HG03280 (cell line): ENCODE results near the gene ICAM2.
"Not testable (repeated sequence)": the region's sequence is repeated elsewhere in the genome, so short reads cannot be mapped to it uniquely, and the experiment has no call there.

Experiments used
- ATAC-seq: cut with Tn5 transposase; IDR thresholded peaks from one replicate; pipeline ENCODE4 v1.9.1; 2021; ENCODE audit warnings: mild to moderate bottlenecking, moderate library complexity; ENCODE audit not compliant: unreplicated experiment

ICAM2 gene

DNA sequence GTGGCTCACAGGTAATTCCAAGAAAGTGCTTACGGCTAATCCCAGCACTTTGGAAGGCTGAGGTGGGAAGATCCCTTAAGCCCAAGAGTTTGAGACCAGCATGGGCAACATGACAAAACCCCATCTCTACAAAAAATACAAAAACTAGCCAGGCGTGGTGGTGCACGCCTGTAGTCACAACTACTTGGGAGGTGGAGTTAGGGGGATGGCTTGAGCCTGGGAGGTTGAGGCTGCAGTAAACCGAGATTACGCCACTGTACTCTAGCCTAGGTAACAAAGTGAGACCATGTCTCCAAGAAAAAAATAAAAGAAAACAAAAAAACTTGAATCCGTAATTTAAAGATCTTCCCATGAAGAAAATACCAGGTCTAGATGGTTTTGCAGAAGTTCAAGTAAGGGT lies 5.0 kb downstream of the ICAM2 start:
- ATAC-seq, result no peak

DNA sequence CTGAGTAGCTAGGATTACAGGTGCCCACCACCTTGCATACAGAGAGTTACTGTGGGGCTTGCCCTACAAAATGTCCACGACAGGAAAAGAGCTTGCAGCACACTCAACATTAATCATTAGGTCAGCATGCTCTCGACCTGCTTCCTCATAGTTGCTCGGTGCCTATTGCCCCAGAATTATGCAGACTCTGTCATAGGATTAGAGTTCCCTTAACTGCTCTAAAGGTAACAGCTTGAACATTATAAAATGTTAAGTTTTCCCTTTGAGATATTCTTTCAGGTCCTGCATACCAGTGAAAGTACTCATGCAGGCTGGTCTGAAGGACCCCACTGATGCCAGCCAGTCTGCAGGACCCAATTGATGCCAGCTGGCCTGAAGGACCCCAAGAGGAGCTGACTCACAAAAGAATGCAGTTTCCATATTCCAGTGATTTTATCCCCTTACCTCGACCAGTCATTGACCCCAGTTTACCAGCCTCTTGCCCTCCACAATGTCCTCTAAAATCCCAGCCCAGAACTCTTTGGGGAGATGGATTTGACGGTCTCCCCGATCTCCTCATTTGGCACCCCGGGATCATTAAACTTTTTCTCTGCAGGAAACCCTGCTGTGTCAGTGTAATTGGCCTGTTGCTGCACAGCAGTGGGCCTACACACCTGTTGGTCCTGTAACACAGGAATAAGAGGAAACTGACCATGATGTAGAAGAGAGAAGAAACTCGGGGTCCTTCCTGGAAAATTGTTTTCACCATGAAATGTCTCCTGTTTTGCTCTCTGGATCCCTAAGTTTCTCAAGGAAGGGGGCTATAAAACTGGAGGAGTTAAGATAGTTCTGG lies 10.6 kb downstream of the ICAM2 start:
- no peak for ATAC-seq

DNA sequence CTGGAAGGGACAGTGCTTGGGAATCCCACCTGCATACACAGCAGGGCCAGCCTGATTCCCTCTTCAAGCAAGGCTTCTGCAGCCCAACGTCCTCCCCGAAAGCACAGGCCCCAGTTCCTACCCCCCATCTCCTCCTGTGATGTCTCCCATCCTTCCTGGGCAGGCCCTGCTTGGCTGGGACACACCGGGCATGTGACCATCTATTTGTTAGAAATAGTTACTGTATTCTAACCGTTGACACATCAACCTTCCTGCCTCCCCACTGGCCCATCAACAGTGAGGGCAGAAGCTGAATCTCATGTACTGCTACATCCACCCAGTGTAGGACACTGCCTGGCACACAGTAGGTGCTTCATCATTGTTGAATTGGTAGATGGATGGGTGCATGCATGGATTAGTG lies 11.6 kb downstream of the ICAM2 start:
- no peak for ATAC-seq

DNA sequence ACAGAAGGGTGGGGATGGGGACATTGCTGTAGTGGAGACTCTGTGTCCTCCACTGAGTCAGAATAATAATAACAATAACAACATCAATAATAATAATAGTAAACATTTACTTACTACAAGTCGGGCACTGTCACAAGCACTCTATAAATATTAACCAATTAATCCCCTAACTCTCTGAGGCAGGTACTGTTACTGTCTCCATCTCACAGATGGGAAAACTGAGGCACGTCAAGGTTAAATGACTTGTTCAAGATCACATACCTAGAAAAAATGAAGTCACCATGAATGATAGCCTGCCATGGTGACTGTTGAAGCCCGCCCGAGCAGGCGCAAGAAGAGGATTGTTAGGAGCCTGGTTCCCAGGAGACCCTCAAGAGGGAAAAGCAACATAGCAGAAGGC lies 12.1 kb downstream of the ICAM2 start:
- ATAC-seq, result no peak

DNA sequence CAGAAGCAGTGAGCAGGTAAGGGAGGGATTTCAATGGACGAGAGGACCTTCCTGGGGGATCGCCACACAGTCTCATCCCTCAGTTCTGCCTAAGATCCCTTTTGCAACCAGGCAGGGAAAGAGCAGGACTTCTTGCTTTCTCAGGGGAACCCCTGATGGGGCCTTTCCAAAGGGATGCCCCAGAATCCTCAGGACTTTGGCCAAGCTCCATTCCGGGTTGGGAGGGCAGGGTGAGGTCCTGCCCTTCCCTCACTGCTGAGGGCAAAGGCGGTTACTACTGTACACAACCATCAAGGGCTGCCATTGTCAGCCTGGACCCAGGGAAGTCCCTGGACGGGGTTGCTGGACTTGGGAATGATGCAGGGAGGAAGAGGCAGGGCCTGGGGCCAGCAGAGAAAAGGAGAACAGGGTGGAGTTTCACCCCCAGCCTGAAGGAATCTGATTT lies 12.6 kb downstream of the ICAM2 start:
- ATAC-seq, result no peak

DNA sequence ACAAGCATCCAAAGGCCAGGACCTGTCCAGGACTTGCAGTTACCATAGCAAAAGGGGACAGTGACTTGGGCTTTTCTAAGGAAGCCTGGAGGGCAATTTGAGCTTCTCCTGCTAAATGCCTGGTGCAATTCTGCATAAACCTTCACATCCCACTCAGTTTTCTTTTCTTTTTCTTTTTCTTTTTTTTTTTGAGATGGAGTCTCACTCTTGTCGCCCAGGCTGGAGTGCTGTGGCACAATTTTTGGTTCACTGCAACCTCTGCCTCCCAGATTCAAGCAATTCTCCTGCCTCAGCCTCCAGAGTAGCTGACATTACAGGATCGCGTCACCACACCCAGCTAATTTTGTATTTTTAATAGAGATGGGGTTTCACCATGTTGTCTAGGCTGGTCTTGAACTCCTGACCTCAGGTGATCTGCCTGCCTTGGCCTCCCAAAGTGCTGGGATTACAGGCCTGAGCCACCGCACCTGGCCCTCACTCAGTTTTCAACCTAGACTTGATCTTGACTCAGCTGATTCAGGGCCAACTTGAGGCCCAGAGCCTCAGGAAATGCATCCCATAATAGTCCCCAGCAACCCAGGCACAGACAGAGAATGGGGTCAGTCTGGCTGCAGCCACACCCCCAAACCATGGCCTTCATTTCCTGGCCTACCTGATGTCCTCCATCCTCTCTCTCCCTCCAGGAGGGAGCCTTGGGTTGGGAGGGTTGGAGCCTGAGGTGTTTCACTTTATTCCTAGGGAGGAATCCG lies 13.2 kb downstream of the ICAM2 start:
- ATAC-seq, result not testable (repeated sequence)

DNA sequence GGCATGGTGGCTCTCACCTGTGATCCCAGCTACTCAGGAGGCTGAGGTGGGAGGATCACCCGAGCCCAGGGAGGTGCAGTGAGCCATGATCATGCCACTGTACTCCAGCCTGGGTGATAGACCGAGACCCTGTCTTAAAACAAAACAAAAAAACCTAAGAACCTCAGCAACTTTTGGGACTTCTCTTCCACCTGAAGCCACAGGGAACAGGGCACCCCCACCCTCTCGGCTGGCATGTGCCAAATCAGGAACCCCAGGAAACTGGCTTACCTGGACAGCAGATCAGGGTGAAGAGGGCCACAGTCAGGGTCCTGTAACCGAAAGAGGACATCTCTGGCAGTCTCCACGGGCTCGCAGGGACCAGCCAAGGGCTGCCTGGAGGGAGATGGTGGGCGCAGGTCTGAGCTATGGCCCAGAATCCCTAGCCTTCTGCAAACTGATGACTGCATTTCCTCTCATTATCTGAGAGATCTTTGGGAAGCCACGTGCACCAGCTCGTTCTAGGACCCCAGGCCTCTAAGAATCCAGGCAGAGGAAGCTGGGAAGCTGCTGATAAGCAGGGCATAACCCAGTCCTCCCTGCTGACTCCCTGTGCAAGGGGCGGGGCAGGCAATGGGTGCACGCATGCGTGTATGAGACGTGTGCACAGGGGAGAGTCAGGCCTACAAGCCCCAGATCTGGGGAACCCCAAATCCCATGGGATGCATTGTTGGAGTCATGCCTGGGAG lies 13.9 kb downstream of the ICAM2 start:
- ATAC-seq, result no peak

DNA sequence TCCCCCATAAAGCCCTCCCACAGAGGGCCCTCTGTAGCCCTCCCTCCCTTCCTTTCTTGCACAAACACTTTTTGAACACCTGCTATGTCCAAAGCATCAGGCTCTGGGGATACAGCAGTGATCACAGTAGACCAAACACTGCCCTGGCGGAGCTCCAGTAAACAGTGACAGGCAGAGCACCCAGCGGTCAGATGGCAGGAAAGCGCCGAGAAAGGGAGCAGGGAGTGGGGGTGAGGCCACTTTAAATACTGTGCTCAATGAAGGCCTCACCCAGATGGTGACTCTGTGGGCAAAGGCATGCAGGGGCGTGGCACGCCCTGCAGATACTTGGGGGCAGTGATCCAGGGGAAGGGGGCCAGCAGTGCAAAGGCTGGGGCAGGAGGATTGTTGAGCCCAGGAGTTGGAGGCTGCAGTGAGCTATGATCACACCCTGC lies 14.7 kb downstream of the ICAM2 start:
- ATAC-seq, result no peak

DNA sequence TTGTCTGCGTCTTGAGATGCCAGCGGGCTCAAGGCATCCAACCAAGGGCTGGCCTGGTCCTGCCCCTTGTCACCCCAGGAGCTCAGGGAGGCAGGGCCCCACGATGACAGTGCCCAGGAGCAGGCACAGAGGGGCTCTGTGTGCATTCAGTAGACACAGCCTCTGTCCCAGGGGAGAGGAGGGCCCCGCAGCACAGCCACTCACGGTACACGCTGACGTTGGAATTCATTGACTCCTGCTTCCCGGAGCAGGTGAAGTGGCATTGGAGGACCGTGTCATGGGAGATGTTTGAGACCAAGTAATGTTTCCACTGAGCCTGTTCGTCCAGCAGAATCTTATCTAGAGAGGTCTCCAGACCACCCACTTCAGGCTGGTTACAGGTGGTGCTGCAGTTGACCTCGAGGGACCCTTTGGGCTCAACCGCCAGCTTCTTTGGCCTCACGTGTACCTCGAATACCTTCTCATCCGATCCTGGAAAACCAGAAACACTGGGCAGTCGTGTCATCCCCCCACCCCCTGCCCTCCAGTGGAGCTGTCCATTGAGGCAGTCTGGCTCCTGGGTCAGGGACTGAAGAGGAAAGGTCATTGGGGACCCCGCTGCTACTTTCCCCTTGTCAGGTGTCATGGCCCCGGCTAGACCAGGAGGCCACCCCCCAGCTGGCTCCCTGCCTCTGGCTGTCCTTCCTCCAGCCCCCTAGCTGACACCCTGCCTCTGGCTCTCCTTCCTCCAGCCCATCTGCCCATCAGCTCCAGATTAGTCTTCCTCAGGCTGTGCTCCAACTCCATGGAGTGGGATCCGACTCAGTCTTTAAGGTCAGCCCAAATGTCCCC lies 15.3 kb downstream of the ICAM2 start:
- ATAC-seq, result no peak

DNA sequence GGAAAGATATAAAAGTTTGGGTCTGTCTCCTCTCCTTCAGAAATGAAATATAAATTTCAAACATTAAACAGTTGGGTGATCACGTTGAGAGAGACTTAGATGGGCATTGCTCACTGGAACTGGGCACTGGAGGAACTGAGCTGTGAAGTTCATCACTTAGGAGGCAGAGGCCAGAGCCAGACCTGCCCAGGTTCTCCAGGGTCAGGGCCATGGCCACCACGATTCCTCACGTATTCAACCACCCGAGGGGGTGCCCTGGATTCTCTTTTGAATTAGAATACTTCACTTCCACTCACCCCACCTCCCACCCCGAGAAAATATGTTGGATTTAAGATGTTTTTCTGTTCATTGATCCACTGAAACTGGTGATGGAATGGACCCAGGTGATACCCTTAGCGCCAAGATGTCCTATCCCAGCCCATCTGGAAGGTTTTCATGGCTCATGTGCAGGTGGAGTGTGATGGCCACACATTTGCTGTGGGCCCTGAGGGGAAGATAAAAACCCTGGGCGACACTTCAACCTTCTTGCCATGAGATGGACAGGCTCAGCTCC lies 16.1 kb downstream of the ICAM2 start:
- ATAC-seq, result no peak

DNA sequence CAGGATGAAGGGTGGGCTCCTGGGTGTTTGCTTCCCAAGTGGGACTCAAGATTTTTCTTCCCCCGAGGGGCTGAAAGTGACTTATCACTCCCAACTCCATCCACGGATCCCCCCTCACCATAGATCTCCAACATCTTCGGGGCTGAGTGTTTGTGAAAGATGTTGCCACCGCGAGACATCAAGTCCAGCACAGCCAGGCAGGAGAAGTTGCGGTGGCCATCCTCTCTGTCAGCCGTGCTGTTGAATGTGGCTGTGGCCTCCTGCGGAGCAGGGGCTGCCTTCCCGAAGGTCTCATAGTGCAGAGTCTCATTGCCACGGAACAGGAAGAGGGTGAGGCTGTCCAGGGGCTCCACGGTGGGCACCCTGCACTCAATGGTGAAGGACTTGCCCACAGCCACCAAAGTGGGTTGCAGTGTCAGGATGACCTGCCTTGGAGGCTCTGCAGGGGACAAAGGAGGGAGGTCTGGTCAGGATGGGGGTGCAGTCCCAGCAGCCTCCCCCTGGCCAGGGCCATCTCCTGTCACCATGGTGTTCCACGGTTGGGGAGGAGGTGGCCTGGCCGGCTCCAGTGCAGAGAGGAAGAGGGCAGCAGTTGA lies 16.8 kb downstream of the ICAM2 start:
- no peak for ATAC-seq

DNA sequence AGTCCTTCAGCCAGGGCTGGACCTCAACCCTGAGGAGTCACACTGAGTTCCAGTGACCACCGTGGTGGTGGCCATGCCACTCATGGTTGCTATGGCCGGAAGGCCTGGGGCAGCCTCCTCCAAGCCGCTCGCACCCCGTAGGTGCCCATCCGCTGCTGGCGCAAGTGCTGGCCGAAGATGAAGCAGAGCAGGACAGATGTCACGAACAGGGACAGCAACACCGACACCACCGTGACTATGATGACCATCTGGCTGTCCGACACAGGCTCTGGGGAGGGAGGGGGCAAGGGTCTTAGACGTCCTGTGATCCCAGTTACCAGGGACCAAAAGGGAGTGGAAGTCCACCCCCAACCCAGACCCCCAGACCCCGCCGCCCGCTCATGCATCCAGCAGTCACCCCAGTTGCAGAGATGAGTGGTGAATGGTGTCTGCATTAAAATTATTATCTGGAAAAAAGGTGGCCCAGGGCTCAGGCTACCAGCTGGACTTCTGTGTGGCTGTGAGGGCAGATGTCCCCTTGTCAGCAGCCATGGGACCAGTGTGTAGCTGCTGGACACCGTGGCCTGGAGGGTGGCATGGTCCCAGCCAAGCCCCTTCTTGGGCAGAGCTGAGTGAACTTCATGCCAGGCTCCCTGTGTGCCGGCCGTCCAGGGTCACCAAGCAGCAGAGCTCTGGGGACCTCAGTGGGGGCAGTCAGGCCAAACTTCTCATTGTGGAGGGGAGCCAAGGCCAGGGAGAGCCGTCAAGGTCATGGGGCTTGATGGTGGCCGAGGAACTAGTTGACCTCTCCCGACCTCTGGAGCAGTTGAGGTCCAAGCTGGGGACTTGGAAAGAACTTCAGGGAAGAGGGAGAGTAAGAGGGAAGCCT lies 17.5 kb downstream of the ICAM2 start:
- no peak for ATAC-seq

DNA sequence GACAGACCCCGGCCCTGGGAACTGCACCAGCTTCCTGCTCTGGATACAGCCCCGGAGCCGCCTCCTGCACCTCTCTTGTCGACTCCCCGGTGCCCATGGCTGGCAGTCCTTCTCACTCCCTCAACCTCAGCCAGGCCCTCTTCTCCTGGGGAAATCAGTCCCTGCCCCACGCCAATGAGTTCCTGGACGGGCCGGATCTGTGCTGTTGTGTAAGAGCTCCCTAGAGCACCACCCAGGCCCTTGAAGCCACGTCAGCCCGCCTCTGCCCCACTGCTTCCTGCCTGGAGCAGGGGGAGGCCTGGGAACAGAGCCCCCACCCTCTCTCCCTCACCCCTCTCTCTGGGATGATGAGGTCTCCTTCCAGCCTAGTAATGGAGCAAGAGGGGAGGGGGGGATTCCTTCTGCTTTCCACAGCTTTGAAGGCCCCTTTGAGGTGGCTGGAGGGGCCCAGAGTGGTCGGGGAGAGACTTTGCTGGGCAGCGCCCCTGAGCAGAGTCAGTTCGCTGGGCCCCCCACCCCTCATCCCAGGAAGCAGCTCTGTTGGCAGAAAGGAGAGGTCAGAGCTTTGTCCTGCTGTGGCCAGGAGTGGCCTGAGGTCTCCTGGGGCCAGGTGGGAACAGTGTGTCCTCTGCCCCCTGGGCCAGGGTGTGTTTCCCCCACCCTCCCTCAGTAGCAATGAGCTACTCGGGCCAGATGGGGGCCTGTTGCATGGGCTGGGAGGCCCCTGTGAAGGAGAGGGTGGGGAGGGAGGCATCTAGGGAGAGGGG lies 18.5 kb downstream of the ICAM2 start:
- no peak for ATAC-seq

DNA sequence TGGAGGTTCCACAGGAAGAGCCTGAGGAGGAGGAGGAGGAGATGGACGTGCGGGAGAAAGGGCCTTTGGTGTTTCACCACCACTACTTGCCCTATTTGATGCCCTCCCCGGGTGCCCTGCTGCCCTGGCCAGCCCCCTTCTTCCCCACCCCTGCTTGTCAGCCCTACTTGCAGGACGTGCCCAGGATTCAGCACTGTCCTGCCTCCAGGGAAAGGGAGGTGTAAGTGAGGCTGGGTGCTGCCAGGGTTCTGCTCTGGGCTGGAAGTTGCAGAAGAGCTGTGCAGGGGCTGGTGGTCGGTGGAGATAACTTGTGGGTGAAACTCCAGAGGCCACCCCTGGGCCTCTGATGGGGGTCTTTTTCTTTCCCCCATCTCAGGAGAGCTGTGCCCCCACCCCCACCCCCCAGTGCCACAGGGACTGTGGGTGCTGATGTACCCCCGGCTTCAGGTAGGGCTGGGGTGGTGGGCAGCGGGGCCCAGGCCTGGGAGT lies 19.3 kb downstream of the ICAM2 start:
- no peak for ATAC-seq

DNA sequence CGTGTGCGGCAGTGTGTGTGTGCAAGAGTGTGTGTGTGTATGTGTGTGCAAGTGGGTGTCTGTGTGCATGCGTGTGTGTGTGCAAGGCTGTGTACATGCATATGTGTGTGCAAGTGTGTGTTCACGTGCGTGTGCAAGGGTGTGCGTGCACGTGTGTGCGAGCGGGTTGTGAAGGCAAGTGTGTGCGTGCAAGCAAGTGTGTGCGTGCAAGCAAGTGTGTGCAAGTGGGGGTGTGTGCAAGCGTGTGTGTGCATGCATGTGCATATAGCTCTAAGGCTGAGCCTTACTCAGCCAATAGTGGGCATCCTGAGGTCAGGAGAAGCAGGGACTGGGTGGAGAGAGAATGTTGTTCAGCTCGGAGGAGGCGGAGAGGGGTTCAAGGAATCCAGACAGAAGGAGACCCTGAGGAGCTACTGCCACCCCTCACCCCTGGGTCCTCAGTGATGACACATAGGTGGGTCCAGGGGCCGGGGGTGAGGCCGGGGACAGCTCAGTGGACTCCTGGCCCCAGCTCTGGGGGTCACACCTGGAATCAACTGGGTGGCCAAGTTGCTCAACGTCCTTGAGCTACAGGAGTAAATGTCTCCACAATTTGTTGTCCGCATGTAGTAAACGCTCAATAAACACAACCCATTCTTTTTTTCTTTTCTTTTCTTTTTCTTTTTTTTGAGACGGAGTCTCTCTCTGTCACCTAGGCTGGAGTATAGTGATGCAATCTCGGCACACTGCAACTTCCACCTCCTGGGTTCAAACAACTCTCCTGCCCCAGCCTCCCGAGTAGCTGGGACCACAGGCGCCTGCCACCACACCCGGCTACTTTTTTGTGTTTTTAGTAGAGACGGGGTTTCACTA lies 20.5 kb downstream of the ICAM2 start:
- ATAC-seq, result no peak

DNA sequence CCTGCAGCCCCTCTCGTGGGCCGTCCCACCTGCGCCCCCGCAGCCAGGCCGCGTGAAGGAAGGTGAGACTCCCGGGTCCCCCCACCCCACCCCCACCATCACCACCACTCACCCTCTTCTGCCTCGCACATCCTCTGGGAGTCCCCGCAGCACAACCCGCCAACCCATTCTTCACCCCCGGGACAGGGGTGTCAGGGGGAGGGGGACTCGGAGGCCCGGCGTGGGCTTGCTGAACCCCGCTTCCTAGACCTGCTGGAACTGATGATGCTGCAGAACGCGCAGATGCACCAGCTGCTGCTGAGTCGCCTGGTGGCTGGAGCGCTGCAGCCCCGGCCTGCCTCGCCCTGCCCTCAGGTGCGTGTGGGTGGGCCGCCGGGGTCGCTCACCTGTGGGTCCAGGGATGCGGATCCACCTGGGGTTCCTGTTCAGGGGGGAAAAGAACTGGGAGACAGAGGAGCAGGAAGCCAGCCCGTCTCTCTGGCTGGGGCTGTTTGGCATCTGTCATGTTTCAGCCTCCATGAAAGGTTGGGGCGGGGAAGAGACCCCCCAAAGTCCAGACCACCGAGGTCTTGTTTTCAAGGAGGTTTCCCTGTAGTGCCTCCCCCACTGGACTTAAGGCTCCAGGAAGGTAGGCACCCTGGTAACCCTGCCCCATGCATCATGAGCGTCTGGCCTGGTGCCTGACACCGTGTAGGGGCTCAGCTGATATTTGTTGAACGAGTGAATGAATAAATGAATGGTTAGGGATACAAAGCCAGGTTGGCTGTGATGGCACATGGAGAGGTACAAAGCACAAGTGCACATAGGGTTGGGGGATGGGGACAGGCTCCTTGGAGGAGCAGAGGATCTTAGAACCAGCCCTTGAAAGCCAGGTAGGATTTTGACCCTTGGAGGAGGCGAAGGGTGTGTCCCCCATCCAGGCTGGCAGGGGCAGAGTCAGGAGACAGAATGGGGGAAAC lies 21.4 kb downstream of the ICAM2 start:
- no peak for ATAC-seq
